Lung (tissue), 12 donors: ENCODE data around the gene WASF2. TPM values are rescaled to one million over a fixed set of nuclear protein-coding genes. Genes with fewer than 3 reads are reported as not detected.

Source experiments
- ATAC-seq: fragments of 200-7000 bp; cut with Tn5 transposase; one replicate; pipeline ENCODE4 v1.9.1; 2020; ENCODE audit warnings: moderate number of reproducible peaks; ENCODE audit not compliant: insufficient read depth, low FRiP score
- DNase-seq, 3 donors: peaks; one replicate each; pipeline ENCODE4 v3.0.0-alpha.2; 2013 to 2017
- H3K27ac ChIP-seq, 2 donors: one replicate each; pipeline ENCODE4 v1.5.1; 2013; ENCODE audit warnings: mild to moderate bottlenecking in 2 of 2, moderate library complexity in 2 of 2, control low read depth in 1 of 2, inconsistent platforms in 1 of 2, low read depth in 1 of 2, low read length in 1 of 2
- H3K27me3 ChIP-seq, 3 donors: one replicate each; pipeline ENCODE4 v1.5.1; 2013; ENCODE audit warnings: low read length in 2 of 3; ENCODE audit not compliant: control insufficient read depth in 3 of 3, insufficient read depth in 3 of 3
- H3K36me3 ChIP-seq, 4 donors: one replicate each; pipeline ENCODE4 v1.5.1; 2013; ENCODE audit warnings: low read length in 4 of 4, mild to moderate bottlenecking in 1 of 4, moderate library complexity in 1 of 4; ENCODE audit not compliant: control insufficient read depth in 4 of 4, insufficient read depth in 4 of 4
- H3K4me1 ChIP-seq, 5 donors: one replicate each; pipeline ENCODE4 v1.5.1; 2013; ENCODE audit warnings: low read length in 5 of 5, mild to moderate bottlenecking in 2 of 5, moderate library complexity in 1 of 5; ENCODE audit not compliant: control insufficient read depth in 5 of 5, insufficient read depth in 5 of 5
- H3K4me3 ChIP-seq: one replicate; pipeline ENCODE4 v1.5.1; 2013; ENCODE audit warnings: mild to moderate bottlenecking, control low read depth, moderate library complexity
- H3K9ac ChIP-seq, 2 donors: one replicate each; pipeline ENCODE4 v1.5.1; 2013; ENCODE audit warnings: low read length in 2 of 2, control low read depth in 1 of 2; ENCODE audit not compliant: insufficient read depth in 1 of 2
- H3K9me3 ChIP-seq, 4 donors: one replicate each; pipeline ENCODE4 v1.5.1; 2013; ENCODE audit warnings: low read length in 3 of 4, mild to moderate bottlenecking in 1 of 4, moderate library complexity in 1 of 4; ENCODE audit not compliant: control insufficient read depth in 4 of 4, insufficient read depth in 3 of 4
- CTCF ChIP-seq: IDR thresholded peaks from 2 replicates; pipeline ENCODE4 v1.5.1; 2012; ENCODE audit warnings: mild to moderate bottlenecking; ENCODE audit errors: control extremely low read depth, extremely low read depth
- whole genome bisulfite sequencing, 2 donors: extraction: QIAGEN DNeasy Blood & Tissue Kit; methylation state at CpG; one replicate each; pipeline ENCODE4 v1.1.7; 2013; 5-methylcytosine and 5-hydroxymethylcytosine counted together
- polyA plus RNA-seq, 2 donors: library from polyadenylated mRNA; stranded (reverse); fragments of 200-250 nt; gene quantifications; one replicate each; pipeline ENCODE4 v1.2.1, GENCODE V29; 2013
- total RNA-seq, 2 donors: library from RNA; depleted of rRNA in 1 of 2; stranded (reverse); fragments of >200 nt in 1 of 2; gene quantifications; one replicate each; pipeline ENCODE4 v1.2.1, GENCODE V29; 2014 to 2021
- donor health status: control.
- donor health status: control.
- donor health status: Bipolar disorder and iron deficiency.
- donor health status: healthy.
- donor health status: DM: yes; HTN: yes; CAD: no.

WASF2 gene
- total and polyA plus RNA-seq, 4 donors: 27.3 to 136 (median 49.5) TPM

DNA sequence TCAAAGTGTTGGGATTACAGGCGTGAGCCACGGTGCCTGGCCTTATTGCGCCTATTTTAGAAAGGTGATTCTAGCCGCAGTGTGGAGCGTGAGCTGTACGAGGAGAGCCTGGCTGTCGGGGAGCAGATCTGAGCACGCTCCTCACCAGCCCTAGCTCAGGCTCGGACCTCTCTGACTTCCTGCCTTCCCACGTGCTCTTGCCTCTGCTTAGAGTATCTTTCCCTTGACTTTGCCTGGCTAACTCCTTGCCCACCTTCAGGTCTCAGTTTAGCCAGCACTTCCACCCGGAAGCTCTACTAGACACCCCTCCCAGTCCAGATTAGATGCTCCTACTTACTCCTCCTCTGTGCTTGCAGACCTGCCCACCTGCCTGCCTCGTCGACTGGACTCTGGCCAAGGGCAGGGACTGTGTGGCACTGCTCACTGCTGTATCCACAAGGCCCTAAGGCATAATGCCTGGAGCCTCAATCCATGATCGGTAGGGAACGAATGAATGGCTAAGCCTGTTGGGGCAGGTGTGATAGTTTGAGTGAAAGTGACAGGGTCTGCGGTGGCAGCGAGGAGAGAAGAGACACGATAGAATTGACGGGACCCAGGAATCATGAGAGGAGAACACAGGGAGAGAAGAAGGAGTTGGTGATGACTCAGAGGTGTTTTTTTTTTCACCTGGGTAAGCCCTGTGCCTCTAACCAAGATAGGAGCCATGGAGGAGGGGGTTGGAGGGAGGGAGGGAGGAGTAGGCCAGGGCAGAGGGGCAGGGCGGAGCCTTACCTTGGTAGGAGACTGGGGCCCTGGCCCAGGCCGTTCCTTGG, 28.1 kb upstream of the WASF2 start:
- Histone ChIP-seq H3K9ac (no peak overlapping the region), H3K27me3 (no peaks in the 10 kb centered on the region), H3K27ac (peak overlapping the region; percentile 38 to 48), H3K9me3 (no peaks in the 10 kb centered on the region), H3K4me3 (no peak overlapping the region), H3K4me1 (peaks cover 6 to 61% (median 28%) of the 10 kb centered on the region in 5 donors), H3K36me3 (no peaks in the 10 kb centered on the region)
- ATAC-seq: no peak
- DNase-seq: no peak
- no peak for TF ChIP-seq CTCF
- 77 to 79% methylated on average over 21 of the region's 21 CpGs for WGBS, 2 donors

DNA sequence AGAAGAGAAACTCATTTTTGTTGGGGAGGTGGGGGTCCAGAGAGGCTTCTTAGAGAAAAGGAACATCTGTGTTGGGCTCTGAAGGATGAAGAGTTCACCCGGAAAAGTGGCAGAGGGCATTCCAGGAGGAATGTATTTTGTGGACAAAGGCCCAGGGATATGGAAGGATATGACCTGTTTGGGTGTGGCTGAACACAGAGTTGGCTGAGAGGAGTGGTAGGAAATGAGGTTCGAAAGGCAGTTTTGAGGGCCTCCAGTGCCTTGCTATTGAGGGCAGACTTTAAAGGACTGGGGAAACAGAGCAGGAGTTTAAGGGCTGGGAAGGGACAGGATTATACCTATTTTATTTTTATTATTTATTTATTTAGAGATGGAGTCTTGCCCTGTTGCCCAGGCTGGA, 27.3 kb upstream of the WASF2 start:
- H3K36me3 ChIP-seq: no peaks in the 10 kb centered on the region
- DNase-seq (peak in 1 of 3 donors; percentile 31), ATAC-seq (no peak)
- 55 to 80% methylated on average over 2 of the region's 2 CpGs for WGBS, 2 donors
- H3K27ac ChIP-seq: no peak overlapping the region
- TF ChIP-seq CTCF: no peak
- H3K9me3 ChIP-seq: no peaks in the 10 kb centered on the region
- H3K27me3 ChIP-seq: no peaks in the 10 kb centered on the region
- H3K4me3 ChIP-seq: no peak overlapping the region
- H3K9ac ChIP-seq: no peak overlapping the region
- H3K4me1 ChIP-seq: peaks cover 6 to 53% (median 21%) of the 10 kb centered on the region in 5 donors

GRCh38 chr1:27515626-27516025, 25.7 kb upstream of the WASF2 start:
- Histone ChIP-seq H3K4me3 (no peak overlapping the region), H3K9me3 (no peaks in the 10 kb centered on the region), H3K27me3 (no peaks in the 10 kb centered on the region), H3K36me3 (no peaks in the 10 kb centered on the region), H3K27ac (no peak overlapping the region), H3K9ac (no peak overlapping the region), H3K4me1 (peaks cover 3 to 36% (median 12%) of the 10 kb centered on the region in 5 donors)
- 87 to 99% methylated on average over 3 of the region's 3 CpGs for WGBS, 2 donors
- DNase-seq (no peak), ATAC-seq (no peak)
- no peak for TF ChIP-seq CTCF
